Stimulated activated CD4-positive, alpha-beta T cell treated with anti-CD3 and anti-CD28 coated beads, Interleukin-1b, Interleukin-23, amount 100 ng/mL, for 24 hours (primary cell): ENCODE measurements around the gene SAMMSON.

Experiments
- DNase-seq, 4 experiments: peaks; one replicate each; pipeline ENCODE4 v3.0.0-alpha.2; 2020; ENCODE audit warnings: low read depth in 4 of 4, low spot score in 1 of 4

Gene SAMMSON

DNA sequence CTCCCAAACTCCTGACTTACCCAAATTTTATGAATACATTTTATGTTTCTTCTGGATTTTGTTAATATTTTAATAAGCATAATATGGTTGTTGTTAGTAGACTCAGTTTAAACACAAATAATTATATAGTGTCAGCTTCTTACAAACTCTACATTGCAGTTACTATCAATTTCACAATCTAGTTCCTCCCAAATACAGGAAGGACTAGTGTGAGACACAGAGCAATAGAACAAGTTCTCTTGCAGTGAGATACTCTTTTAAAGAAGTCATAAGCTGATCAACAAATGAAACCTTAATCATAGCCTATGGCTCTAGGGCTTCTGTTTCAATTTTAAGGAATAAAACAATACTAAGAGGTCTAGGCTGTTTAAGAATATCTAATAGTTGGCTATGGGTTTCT is 86.1 kb downstream of the SAMMSON start:
- DNase-seq: no peak

- DNase-seq: no peak
Observed at GRCh38 chr3:70086336-70086735, 86.8 kb downstream of the SAMMSON start.

- no peak for DNase-seq
Observed at GRCh38 chr3:70090322-70090913, 90.9 kb downstream of the SAMMSON start.

DNA sequence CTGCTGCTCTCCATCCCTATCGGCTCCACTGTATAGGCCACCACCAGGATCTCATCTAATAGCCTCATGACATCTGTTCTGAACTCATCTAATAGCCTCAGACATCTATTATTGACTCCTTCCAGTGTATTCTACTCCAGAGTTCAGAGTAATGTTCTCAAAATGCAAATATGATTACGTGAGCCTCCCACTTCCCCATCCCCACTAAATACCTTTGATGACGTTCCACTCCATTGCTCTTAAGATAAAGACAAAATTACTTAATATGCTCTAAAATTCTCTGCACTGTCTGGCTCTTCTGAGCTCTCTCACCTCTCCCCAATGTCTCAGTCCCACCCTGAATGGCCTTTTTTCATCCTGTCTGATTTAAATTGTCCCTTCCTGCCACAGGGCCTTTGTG is 94.7 kb downstream of the SAMMSON start:
- DNase-seq: no peak

DNA sequence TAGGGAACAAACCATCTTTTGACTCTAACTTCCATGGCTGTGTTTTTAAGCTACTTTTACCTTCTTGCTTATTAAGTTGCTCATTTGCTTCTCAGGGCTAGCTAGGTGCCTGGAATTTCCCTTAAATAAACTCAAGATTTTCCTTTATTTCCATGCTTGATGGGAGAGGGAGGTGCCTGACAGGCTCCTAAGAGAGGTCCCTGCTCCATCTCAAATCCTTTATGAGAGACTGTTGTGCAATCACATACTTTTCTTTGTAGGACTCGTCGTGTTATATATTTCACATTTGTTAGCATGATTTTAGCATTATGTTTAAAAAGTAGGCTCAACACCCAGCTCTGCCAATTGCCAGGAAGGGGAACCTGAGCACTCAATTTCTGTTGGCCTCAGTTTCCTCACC is 95.7 kb downstream of the SAMMSON start:
- DNase-seq: no peak

DNA sequence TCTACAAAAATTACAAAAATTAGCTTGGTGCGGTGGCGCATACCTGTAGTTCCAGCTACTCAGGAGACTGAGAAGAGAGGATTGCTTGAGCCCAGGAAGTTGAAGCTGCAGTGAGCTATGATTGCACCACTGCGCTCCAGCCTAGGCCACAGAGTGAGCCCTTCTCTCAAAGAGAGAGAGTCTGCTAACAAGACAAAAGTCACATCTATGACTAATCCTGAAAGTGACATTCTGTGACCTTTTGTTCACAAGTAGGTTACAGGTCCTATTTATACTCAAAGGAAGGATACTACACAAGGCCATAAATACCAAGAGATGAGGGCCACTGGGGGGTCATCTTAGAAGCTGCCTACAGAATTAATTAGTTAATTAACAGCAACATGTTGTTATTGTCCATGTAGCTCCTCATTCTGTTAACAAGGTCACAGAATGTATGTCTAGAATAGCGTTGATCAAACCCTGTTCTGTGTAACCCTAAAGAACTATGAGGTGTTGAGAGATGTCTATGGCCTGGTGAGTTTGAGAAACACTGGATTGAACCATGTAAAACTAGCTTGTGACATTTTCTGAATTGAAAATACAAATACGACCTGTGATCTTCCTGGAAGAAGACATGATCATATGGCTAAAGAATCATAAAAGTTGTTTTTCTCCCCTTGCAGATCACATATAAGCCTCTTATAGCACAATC is 97.0 kb downstream of the SAMMSON start:
- DNase-seq: no peak

- DNase-seq: no peak
Observed at GRCh38 chr3:70097084-70097483, 97.6 kb downstream of the SAMMSON start.

DNA sequence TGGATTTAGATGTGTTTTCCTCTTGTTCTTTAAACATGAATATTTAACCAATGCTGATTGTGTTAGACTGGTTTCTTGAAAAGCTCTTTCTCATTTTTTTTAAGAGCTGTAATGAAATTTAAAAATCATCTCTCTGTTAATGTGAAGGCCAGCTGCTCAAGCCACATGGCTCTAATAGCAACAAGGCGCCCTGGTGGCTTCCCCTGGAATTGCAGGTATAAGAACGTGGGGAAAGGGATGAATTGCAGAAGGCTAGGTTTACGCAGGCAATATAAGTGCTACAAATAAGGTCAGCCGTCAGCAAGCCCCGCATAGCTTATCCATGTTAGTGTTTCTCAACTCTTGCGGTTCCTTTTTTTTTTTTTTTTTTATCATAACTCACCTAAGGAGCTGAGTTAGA is 108.5 kb downstream of the SAMMSON start:
- DNase-seq: no peak

- DNase-seq: no peak
Observed at GRCh38 chr3:70108546-70108945, 109.0 kb downstream of the SAMMSON start.

DNA sequence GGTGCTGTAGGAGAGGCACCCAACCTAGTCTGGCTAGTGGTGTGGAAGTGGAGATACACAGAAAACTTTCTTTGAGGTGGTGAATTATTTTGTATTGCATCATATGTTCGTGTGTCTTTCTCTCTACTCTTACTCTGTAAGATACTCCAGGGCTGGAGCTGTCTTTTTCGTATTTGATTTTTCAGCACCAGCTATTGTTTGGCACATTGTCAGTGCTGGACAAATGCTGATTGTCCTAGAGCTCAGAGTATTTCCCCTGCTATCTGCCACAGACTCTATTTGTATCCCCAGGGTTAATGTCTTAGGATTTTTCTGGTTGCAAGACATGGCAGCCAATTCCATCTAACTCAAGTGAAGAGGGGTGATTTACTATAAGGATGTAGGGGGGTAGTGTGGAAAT is 110.5 kb downstream of the SAMMSON start:
- DNase-seq: no peak

- DNase-seq: no peak
Observed at GRCh38 chr3:70111411-70111810, 111.9 kb downstream of the SAMMSON start.

DNA sequence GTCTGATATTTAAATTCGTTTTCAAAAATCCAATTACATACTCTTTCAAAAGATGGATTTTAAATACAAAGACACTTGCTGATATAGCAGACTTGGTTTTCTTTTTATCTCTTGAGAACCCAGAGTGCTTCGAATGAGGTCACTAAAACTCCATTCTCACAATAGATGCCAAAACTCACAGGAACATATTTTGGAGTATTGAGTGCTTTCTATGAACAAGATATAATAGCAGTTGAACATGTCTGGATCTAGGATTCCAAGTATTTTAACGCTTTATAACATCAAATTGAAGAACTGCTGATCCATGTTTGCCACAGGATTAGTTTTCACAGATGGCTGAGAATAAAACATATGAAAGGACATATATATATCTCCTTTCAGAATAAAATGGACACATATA is 113.2 kb downstream of the SAMMSON start:
- no peak for DNase-seq

DNA sequence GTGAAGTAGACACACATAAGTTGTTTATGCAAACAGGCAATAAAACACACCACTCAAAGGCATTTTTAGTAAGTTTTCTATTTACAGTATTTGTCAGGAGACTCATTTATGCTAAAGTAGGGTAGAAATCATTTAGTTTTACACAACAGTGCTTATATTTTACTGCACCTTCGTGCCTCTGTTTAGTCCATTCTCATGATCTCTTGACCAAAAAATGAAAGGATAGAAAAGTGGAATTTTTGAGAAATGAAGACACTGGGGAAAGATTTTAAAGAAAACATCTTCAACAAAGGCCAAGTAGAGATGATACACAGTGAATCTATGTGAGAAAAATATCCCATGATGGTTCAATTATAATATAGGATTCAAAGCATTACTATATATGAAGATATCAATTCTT is 114.9 kb downstream of the SAMMSON start:
- no peak for DNase-seq

GRCh38 chr3:70119879-70120278 is 120.3 kb downstream of the SAMMSON start:
- no peak for DNase-seq
